Measurements from ENCODE around the gene VWCE. TPM values are rescaled to one million over a fixed set of nuclear protein-coding genes. Genes with fewer than 3 reads are reported as not detected.

The VWCE gene
- total and polyA plus RNA-seq, 9 of the 15 experiments (the other 6 are each of a cell fraction or from before 2014, with no cell fraction given) = 0.06 to 1.6 (median 0.63) TPM; not detected in 1

DNA sequence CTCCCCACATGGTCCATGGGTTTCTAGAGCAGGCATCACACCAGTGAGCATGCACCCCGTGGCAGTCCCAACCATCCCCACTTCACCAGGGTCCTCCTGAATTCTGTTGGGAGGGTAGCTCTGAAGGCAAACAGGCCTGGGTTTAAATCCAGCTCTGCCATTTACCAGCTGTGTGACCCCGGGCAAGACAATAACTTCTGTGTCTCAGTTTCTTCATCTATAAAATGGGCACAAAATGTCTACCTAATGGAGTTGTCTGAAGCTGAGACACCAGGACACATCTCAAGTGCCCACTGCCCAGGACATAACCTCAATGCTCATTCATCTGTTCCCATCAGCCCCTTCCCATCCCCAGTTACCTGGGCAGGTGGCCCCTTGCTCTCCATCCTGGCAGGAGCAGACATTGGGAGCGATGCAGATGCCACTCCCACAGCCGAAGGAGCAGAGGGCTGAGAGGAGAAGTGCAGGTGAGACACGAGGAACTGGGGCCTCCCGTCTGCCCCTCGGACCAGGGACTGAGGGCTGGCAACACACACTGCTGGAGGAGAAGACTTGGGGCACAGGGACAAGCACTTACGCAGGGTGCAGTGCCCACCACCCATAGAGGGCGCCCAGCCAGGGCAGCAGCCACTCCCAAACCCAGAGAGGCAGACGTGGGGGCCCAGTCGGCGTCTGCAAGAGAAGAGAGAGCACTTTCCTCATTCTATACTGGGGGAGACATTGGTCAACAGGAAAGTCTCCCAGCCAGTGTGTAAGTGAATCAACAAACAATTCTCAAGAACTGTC lies 4.0 kb downstream of the VWCE start (continued):
- TF ChIP-seq CTCFL (IDR thresholded peaks at IDR 0.05; ENCODE audit: borderline replicate concordance, insufficient read depth, low read depth, low read length, poor library complexity, severe bottlenecking) (peak; percentile 36), TAF9B (IDR thresholded peaks at IDR 0.05; ENCODE audit: partially characterized antibody) (no peak), ADNP (tag; IDR thresholded peaks at IDR 0.05) (peak; percentile 75; the same call in 1 of the 2 replicates), SIN3A (IDR thresholded peaks at IDR 0.05; ENCODE audit: borderline replicate concordance in 2 of 2, control insufficient read depth in 1 of 2, low read depth in 2 of 2, low read length in 2 of 2) (no peak), ZNF586 (CRISPR knock-in tag; conservative IDR thresholded peaks at IDR 0.05) (no peak), KDM2B (CRISPR knock-in tag; IDR thresholded peaks at IDR 0.05) (no peak), HDAC8 (tag; IDR thresholded peaks at IDR 0.05) (no peak)
